Stimulated activated CD4-positive, alpha-beta T cell treated with anti-CD3 and anti-CD28 coated beads, Interleukin-1b, Interleukin-23, amount 100 ng/mL, for 24 hours (primary cell): ENCODE measurements around the gene TMEM269.

Experiments used
- DNase-seq, 4 experiments: peaks; one replicate each; pipeline ENCODE4 v3.0.0-alpha.2; 2020; ENCODE audit warnings: low read depth in 4 of 4, low spot score in 1 of 4

Gene TMEM269

DNA sequence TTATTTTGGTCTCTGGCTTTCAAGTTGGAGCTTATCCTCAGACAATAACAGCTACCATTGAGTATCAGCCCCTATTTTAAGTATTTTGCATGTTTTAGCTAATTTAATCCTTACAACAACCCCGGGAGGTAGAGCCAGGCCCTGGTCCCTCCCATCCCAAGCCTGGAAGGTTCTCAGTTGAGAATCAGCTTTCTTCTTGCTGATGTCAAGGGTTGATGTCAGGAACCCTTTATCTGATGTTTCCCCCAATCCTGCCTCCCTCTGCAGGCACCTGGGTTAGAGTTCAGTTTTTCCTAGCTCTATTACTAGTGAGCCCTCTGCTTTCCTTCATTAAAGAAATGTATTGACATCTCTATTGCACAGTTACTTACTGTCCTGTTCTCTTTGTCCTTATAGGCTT, 36.0 kb downstream of the TMEM269 start:
- DNase-seq: no peak

DNA sequence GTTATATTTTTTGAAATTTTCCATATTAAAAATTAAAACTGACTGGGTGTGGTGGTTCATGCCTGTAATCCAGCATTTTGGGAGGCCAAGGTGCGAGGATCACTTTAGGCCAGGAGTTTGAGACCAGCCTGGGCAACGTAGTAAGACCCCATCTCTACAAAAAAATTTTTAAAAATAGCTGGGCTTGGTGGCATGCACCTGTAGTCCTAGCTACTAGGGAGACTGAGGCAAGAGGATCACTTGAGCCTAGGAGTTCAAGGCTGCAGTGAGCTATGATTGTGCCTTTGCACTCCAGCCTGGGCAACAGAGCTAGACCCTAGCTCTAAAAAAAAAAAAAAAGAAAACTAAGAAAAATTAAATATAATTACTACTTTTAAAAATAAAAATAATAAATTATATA, 36.9 kb downstream of the TMEM269 start:
- DNase-seq: no peak

DNA sequence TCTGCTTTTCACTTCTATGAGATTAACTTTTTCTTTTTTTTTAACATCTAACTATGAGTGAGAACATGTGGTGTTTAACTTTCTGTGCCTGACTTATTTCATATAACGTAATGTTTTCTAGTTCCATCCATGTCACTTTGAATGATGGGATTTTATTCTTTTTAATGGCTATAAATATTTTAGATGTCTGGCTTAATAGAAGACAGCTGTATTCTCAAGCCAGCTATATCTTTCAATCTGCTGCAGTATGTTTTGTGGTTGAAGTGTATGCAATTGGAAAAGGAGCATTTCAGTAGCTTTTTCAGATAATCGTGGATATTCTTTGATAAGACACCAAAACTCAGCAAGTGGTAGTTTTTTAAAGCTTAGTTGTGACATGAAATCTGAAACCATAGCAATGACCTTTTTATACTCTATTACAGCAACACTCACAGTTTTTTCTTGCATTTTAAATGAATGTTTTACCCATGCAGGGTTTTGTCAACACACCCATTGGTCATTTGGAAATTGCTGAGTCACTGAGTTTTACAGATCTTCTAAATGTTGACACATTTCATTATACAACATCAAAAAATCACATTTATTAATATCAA, 38.1 kb downstream of the TMEM269 start:
- no peak for DNase-seq

DNA sequence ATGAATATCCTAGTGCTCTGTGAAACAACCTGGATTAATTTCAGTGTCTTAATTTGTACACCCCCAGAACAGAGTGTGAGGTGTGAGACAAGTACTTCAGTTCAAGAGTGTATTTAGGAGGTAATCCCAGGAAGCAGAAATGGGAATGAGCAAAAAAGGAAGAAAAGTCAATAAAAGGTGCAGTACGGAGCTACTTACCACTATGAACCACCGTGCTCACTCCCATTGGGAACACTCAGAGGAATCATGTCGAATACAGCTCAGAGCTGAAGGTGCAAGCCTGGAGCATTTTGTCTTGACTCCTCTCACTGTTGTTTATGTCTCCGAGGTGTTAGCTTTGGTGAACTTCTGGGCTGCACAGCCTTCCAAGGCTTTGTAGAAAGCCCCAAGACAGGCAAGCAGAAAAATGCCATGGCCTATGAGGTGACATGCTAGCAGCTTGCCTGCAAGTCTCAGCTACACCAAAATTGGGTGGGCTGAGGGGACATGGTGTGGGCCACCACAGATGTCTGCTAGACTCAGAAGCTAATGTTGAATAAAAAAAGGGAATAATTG, 39.8 kb downstream of the TMEM269 start:
- DNase-seq: no peak

DNA sequence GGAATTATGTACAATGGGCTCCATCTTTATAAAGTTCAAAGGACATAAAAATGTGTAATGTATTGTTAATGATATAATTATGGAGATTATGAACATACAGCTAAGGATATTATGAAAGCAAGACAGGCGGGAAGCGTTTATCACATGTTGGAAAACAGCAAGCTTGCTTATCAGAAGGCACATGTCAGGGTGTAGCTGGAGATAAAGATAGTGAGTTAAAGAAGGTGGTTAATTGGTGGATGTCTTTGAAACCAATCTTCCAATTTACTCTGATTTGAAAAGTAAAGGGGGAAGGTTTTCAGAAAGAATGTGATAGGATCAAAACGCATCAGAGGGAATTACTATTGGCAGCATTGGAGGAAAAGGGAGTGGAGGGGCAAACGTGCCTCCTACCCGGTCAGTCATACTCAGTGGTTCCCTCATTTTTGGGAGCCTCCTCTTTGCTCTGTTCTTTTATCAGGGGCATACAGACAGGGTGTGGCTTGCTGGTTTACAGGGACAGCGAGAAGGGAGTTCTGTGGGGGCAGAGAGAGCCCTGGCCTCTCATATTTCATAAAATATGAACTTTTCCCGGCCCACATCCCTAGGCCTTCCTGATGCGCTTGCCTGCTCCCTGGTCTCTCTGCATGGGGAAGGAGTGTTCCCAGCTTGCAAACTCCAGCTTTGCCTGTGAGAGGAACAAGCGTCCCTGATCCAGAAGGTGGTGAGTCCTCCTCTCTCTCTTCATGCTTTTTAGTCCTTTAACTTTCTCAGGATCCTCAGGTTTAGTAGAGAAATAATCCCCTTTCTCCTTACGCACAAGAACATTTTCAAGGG, 40.5 kb downstream of the TMEM269 start:
- DNase-seq: no peak

DNA sequence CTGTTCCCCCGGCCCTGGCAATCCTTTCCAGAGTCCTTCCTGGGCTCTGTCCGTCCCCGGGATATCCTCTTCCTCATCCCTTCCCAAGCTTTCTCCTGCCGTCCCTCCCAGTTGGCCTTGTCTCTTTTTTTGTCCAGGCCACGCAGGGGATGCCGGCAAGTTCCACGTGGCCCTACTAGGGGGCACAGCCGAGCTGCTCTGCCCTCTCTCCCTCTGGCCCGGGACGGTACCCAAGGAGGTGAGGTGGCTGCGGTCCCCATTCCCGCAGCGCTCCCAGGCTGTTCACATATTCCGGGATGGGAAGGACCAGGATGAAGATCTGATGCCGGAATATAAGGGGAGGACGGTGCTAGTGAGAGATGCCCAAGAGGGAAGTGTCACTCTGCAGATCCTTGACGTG, 45.8 kb downstream of the TMEM269 start:
- DNase-seq: no peak

DNA sequence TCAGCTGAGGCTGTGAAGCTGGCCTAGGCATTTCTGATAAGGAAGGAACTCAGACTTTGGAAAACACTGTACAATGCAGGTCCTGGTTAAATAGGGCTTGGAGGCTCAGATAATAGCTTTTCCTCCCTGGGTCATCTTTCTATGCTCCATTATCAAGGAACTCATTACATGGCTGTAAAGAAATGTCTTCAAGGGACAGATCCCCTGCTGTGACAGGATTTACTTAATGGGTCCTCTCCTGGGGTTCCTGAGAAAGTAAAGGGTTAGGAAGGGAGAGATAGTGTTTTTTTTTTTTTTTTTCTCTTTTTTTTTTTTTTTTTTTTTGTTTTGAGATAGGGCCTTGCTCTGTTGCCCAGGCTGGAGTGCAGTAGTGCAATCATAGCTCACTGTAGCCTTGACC, 46.5 kb downstream of the TMEM269 start:
- no peak for DNase-seq

DNA sequence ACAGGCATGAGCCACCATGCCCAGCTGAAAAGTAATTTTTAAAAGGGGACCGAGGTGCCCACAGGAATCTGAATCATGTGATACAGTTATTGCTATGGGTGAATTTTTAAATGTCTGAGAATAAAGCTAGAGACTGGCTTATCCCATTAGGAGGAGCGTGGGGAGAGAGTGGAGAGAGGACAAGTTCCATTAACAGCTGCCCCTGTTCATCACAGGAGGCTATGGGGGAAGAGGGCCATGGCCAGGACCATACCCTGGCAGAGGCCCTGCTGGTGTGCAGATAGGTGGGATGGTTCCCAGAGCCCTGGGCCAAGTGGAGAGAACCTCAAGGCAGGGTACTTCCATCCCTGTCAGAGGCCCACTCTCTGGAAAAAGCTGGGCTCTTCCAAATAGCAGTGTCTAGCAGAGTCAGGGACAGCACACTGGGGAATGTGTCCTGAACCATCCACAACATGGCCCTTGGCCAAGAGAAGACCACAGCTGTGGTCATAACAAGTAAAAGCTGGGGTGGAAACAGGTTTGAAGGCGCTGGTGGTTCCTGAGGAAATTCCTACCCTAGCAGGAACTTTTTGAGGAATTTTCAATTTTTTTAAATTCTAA, 48.0 kb downstream of the TMEM269 start:
- no peak for DNase-seq

DNA sequence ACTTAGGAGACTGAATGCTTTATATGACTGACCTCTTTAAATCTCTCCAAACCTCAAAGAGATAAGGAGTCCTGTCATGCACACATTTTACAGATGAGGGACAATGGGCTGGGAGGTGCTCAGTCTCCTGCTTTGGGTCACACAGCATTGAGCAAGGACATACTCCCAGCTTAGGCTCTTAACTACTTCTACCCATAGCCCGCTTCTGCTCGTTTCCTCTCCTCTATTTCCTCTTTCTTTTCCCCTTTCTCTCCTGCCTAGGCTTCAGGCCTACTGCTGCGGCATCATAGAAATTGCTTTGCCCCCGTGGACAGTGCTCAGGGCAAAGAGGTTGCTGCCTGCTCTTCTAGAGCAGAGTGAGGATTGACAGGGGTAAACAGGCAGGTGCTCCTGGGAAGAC, 49.2 kb downstream of the TMEM269 start:
- no peak for DNase-seq

DNA sequence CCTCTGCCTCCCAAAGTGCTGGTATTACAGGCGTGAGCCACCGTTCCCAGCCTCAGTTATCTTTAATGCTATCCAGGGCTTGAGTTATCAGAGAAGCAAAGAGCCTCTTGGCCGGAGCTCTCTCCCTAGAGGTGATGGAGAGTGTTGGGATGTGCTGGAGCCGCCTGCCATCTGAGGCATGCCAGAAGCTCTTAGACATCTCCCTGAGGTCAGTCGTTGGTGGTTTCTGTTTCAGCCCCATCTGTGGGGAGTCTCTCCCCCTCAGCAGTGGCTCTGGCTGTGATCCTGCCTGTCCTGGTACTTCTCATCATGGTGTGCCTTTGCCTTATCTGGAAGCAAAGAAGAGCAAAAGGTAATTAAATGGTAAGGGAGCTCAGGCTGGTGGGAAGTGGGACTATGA, 50.0 kb downstream of the TMEM269 start:
- DNase-seq: no peak

DNA sequence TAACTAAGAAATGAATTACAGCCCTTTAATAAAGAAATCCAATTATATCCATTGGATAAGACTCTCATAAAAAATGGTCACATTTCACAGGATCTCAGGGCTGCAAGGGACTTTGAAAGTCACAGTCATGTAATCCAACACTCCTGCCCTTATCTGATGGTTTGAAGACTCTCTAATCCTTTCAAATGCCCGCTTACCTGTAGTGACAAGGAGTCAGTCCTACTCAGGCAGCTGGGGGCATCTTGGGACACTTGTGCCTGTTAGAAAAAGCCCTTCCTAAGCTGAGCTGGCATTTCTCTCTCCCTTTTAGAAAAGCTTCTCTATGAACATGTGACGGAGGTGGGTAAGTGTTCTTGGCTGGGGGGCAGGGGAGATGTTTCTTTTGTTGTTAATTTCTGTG, 50.6 kb downstream of the TMEM269 start:
- DNase-seq: no peak

DNA sequence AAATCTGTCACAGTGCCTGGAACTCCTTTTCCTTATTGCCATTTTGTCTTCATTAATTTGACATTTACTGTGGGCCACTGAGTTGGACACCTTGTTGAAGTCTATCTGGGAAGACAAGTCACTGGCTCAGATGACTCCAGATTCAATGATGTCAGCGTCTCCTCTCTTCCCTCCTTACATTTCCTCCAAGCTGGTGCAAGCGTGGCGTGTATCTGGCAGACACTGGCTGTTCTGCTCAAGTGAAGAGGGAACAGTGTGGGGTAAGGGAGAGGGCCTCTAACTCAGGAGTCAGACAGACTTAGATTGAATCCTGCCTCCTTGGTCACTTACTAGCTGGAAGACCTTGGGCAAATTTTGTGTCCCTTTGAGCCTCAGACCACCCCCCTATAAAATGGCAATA, 52.9 kb downstream of the TMEM269 start:
- DNase-seq: no peak

DNA sequence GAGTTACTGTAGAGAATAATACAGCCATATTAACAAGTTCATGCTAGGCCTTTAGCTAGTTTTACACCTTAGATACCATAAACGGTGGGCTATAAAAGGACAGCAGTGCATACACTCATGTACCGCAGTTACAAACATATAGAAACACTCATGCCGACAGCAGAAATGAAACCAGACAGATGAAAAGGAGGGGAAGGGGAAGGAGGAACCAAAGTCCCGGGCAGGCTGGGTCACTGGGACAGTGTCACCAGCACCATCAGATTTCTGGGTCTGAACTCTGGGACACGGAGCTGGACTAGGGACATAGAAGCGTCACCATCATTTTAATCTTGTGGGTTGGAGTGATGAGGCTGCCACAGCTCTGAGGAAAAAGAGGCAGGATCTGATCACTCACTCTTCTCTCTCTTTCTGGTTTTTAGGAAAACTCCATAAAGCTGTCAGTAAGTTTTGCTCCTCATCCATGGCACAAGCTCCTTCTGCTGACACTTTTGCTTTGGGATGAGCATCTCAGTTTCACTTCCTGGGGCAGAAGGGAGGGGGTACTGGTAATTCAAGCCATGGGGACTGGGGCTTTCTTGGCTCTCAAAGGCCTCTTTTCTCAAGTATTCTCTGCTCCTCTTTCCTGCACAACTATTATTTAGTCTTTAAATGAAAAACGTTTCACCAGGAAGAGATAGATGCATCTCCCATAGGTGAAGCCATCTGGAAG, 53.8 kb downstream of the TMEM269 start:
- no peak for DNase-seq

DNA sequence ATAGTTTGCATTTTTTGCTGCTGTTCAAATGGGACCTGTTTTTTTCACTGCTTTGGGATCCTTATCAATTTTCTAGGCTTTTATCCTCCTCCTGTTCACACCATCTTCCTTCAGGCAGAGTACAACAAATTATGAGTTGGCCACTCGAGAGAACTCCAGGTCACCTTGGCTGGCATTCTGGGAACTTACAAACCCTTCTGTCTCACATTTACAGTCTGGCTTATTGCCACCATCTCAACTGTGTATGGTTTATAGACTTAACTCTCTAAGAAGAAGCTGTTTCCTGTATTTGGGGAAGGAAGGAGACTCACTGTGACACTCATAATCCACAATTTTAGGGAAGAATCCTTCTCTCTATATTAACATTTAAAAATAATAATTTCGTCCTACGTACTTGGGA, 56.2 kb downstream of the TMEM269 start:
- no peak for DNase-seq

DNA sequence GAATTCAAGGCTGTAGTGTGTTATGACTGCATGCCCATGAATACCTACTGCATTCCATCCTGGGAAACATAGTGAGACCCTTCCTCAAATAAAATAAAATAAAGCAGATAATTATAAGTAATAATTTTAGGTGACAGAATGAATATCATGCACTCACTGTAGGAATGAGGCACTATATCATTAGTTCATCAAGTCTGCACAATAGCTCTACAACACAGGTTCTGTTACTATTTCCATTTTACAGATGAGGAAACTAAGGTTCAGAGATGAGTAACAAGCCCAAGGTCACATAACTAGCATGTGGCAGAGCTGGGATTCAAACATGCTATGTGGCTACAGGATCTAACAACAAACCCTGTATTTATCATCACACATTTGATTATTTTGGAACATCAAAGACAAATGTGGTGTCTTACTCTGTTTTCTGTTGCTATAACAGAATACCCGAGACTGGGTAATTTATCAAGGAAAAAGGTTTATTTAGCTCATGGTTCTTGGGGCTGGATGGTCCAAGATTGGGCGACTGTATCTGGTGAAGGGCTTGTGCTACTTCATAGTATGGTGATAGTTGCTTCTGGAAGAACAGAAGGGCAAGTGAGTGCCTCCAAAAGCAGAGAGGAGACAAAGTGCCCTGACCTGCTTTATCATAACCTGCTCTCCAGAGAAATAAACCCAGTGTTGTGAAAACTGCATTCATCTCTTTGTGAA, 56.8 kb downstream of the TMEM269 start:
- DNase-seq: no peak

DNA sequence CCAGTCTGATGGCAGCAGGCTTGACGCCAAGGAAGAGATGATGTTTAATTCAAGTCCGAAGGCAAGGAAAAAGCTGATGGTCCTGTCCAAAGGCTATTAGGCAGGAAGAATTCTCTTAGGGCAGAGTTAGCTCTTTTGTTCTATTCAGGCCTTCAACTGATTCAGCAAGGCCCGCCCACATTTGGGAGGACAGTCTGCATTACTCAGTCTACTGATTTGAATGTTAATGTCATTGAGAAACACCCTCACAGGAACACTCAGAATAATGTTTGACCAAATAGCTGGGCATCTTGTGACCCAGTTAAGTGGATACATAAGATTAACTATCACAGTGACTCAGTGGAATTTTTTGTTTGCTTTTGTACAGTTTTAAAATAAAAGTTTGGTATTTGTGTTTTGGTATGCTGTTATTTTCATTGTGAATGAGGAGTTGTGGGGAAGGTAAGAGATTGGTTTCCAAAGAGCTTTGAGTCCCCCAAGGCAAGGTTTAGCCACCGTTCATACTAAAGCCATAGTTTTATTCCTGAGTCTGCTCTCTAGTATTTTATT, 59.9 kb downstream of the TMEM269 start:
- no peak for DNase-seq

DNA sequence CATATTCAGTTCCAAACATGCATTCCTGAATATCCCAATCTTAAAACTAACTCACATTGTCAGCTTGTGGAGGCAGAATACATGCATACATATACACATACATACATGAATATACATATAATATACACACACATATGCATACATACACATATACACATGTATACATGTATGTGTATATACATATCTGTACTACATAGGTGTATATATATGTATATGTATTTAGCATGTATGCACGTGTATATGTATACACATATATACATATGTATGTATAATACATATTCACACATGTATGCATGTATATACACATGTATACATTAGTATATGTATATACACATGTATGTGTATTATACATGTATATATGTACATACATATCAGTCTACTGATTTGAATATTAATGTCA, 60.4 kb downstream of the TMEM269 start:
- DNase-seq: no peak

DNA sequence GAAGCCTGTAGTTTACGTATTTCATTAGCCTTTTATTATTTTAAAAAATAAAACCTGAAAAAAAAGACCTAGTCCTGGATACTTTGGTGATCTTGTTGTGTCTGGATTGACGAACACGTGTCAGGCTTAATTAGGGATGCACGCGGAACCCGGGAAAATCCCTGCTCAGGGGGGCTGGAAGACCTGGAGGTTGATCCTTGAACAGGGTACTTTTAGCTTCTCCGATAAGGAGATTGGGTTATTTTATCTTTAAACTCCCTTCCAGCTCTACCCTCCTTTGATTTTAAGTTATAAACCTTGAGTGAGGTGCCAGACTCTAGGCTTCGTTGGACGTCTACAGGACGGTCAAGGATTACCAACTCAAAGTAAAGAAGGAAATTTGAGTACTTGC, 61.1 kb downstream of the TMEM269 start:
- no peak for DNase-seq

DNA sequence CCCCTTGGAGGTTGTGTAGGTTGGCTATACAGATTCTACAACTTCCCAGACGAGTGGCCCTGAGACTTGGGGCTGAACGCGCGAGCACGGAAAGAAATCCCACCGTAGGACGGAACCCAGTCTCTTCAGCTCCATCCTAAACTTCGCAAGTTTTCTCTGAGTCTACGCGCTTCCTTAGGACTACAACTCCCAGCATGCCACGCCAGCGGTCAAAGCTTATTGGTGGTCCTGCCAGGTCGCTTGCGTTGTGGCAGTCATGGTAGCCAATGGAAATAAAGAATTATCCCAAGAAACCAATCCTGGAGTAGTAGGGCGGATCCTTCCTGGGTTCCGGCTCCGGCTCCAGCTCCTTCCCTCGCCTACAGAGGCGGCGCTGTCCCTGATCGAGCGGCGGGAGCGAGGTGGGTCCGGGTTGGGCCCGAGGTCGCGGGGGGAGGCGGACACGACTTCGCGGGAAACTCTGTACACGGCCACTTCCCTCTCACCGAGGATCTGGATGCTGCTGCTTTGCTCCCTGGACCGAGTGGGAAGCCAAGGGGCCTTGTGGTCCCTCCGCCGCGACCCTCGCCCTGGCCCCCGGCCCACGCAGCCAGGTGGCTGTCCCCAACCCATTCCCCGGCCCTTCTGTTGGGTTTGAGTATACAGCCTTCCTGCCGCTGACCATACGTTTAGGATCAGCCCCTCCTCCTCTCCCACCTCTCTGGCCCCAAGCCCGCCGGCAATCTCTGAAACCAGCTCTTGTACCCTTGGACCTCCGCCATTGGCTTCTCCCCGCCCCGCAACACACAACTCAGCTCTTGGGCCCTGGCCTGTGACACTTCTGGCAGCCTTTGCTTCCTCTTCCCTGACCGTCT, 61.7 kb downstream of the TMEM269 start, which contains the start of gene ZNF691:
Gene ZNF691, plus strand, starts transcription at position 357 of the 854 bp plus-strand sequence. CDS start 3,046 bp downstream, outside the sequence.
- peak; percentile 57 to 84 (median 75) for DNase-seq
